Cardiac muscle cell (in vitro differentiated cells and primary cell): ENCODE measurements around the gene EPS8L2. TPM values are rescaled to one million over a fixed set of nuclear protein-coding genes. Genes with fewer than 3 reads are reported as not detected.
"Not testable (repeated sequence)": the region's sequence is repeated elsewhere in the genome, so short reads cannot be mapped to it uniquely, and the experiment has no call there.

Experiments
- DNase-seq, 2 donors: peaks; one replicate each; pipeline versions ENCODE4 v3.0.0 to v3.0.0-alpha.2; 2010 to 2017; ENCODE audit warnings: low read depth in 1 of 2, low spot score in 1 of 2
- H3K27ac ChIP-seq: fragments of 200-600 bp; sonication (generic); 2 replicates; pipeline ENCODE4 v1.5.1; 2016
- H3K27me3 ChIP-seq: fragments of 200-600 bp; sonication (generic); 2 replicates; pipeline ENCODE4 v1.6.0; 2016; ENCODE audit warnings: control low read depth
- H3K36me3 ChIP-seq: fragments of 200-600 bp; sonication (generic); 2 replicates; pipeline ENCODE4 v1.5.1; 2016; ENCODE audit warnings: control low read depth
- H3K4me1 ChIP-seq: fragments of 200-600 bp; sonication (generic); 2 replicates; pipeline ENCODE4 v1.8.1; 2017; ENCODE audit warnings: low read depth, mild to moderate bottlenecking, mixed run types
- H3K4me3 ChIP-seq: fragments of 200-600 bp; sonication (generic); 2 replicates; pipeline ENCODE4 v1.5.1; 2016; ENCODE audit warnings: mild to moderate bottlenecking
- H3K9me3 ChIP-seq: fragments of 200-600 bp; sonication (generic); 2 replicates; pipeline ENCODE4 v1.5.1; 2017; ENCODE audit warnings: low read depth, mild to moderate bottlenecking, control low read depth
- polyA plus RNA-seq: library from polyadenylated mRNA; unstranded; fragments of >200 nt; fragmentation: Nextera tagmentation; extraction: Ambion mirVana; gene quantifications from 2 replicates; pipeline ENCODE4 v1.2.1, GENCODE V29; 2016
- total RNA-seq: library from RNA; depleted of rRNA; stranded (reverse); fragments of >200 nt; gene quantifications from 2 replicates; pipeline ENCODE4 v1.2.3, GENCODE V29; 2016
- TF ChIP-seq, protein P1 (sequence below): IDR thresholded peaks from 2 replicates; pipeline ENCODE4 v1.5.1; 2012; ENCODE audit warnings: low read depth, mild to moderate bottlenecking, low read length

The EPS8L2 gene
- total and polyA plus RNA-seq, 2 experiments from 2014 or later: 22.6 to 25.7 TPM

DNA sequence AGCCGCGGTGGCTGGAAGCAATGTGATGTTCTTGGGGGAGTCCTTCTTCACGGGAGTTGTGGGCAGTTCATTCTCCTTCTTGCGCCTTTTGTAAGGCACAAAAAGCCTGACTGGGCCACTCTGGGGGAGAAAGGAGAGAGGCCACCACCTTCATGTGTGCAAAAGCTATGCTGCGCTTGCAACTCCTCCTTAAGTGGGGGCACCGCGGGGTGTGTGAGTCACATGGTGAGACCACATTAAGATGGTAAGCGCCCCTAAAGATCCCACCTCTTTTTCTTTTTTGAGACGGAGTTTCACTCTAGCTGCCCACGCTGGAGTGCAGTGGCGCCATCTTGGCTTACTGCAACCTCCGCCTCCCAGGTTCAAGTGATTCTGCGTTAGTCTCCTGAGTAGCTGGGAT is 25.1 kb upstream of the EPS8L2 start:
- DNase-seq: no peak
- Histone ChIP-seq H3K36me3 (peaks cover 28% of the 10 kb centered on the region), H3K27ac (no peak overlapping the region), H3K27me3 (no peaks in the 10 kb centered on the region), H3K4me3 (no peak overlapping the region), H3K9me3 (no peaks in the 10 kb centered on the region), H3K4me1 (no peaks in the 10 kb centered on the region)
- TF ChIP-seq, protein P1, sequence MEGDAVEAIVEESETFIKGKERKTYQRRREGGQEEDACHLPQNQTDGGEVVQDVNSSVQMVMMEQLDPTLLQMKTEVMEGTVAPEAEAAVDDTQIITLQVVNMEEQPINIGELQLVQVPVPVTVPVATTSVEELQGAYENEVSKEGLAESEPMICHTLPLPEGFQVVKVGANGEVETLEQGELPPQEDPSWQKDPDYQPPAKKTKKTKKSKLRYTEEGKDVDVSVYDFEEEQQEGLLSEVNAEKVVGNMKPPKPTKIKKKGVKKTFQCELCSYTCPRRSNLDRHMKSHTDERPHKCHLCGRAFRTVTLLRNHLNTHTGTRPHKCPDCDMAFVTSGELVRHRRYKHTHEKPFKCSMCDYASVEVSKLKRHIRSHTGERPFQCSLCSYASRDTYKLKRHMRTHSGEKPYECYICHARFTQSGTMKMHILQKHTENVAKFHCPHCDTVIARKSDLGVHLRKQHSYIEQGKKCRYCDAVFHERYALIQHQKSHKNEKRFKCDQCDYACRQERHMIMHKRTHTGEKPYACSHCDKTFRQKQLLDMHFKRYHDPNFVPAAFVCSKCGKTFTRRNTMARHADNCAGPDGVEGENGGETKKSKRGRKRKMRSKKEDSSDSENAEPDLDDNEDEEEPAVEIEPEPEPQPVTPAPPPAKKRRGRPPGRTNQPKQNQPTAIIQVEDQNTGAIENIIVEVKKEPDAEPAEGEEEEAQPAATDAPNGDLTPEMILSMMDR: no peak

DNA sequence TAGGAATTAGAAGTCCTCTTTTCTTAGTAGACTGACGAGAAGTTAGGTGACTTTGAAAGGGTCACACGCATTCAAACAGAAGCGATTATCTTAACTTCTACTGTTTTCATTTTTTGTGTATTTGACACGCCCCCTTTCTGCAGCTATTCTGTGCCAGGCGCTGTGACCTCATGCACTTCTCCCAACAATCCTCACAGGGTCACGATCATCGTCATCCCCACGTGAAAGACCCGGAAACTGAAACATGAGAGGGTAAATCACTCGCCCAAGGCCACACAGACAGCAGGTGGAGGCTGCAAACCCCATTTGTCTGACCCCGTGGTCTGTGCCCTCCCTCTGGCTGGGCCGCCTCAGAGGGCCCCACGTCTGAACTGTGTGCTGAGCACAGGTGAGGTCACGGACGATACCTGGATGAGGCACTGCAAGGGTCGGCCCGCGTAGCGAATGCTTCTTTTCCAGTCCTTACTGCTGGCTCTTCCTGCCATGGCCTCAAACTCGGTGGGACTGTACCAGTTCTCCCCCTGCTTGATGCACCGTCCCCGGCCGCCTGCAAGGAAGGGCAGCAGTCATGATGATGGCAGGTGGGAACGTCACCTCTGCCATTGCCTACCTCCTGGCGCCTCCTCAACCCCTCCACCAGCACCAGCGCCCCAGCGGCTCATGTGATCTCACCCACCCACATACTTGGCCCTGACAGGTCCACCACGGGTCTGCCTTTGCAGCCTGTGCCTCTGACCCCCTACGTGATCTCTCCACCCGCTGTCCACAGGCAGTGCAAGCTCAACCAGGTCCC is 19.4 kb upstream of the EPS8L2 start:
- Histone ChIP-seq H3K4me1 (no peaks in the 10 kb centered on the region), H3K27ac (no peak overlapping the region), H3K27me3 (no peaks in the 10 kb centered on the region), H3K36me3 (peaks cover 29% of the 10 kb centered on the region), H3K4me3 (no peak overlapping the region), H3K9me3 (no peaks in the 10 kb centered on the region)
- DNase-seq: no peak
- TF ChIP-seq, protein P1: no peak

DNA sequence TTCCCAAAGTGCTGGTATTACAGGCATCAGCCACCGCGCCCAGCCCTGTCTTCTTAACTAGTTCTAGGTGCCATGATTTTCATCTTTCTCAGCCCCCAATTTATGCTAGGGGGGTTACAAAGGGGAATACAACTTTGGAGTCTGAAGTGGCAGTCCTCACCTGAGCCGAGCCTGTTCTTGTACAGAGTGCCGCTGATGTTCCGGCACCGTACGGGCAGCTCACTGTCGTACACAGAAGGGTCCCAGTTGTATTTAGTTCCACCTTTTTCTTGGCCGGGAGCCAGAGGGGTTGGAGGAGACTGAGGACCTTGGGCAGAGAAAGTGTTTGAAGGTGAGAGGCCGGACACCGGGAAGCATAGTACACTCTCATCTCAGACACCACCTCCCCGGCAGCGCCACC is 18.3 kb upstream of the EPS8L2 start:
- no peak for DNase-seq
- H3K27ac ChIP-seq: no peak overlapping the region
- H3K4me1 ChIP-seq: no peaks in the 10 kb centered on the region
- TF ChIP-seq, protein P1: no peak
- peaks cover 29% of the 10 kb centered on the region for H3K36me3 ChIP-seq
- H3K27me3 ChIP-seq: no peaks in the 10 kb centered on the region
- H3K4me3 ChIP-seq: no peak overlapping the region
- H3K9me3 ChIP-seq: no peaks in the 10 kb centered on the region

DNA sequence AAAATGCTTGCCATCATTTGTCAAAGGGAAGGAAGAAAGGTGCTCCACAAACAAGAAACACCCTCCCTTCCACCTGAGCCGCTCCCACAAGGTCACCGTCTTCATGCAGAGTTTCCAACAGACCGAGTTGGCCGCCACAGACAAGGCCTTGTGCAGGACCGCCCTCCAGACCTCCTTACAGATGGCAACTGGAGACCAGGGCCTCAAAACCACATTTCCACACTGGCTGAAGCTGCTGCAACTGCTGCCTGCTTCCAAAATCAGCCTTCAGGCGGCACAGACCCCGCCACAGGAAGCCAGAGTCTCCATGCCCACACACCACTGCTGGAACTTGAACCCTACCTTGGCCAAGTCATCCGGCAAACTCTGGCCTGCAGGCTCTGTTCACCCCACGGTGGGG is 17.4 kb upstream of the EPS8L2 start:
- Histone ChIP-seq H3K4me1 (peaks cover 6% of the 10 kb centered on the region), H3K4me3 (no peak overlapping the region), H3K27me3 (no peaks in the 10 kb centered on the region), H3K27ac (no peak overlapping the region), H3K9me3 (no peaks in the 10 kb centered on the region), H3K36me3 (peaks cover 24% of the 10 kb centered on the region)
- TF ChIP-seq, protein P1: no peak
- no peak for DNase-seq

DNA sequence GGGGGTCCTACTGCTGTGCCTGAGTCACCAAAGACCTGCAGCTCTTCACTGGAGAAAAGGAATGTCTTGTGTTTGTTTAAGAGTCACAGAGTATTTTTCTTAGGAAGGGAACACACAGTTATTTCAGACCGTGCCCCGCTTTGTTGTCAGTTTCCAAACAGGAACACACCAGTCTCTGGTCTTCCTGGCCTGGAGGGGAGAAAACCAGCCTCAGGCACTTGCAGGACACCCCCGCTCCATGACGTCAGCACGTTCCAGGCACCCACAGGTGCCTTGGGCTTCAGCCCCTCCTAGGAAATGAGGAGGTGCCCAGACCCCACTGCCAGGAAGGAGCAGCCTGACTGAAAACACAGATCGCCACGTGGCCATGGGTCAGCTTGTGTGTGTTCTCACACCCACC is 16.4 kb upstream of the EPS8L2 start:
- no peaks in the 10 kb centered on the region for H3K9me3 ChIP-seq
- H3K4me3 ChIP-seq: no peak overlapping the region
- no peak for DNase-seq
- no peaks in the 10 kb centered on the region for H3K27me3 ChIP-seq
- H3K27ac ChIP-seq: no peak overlapping the region
- peaks cover 17% of the 10 kb centered on the region for H3K36me3 ChIP-seq
- TF ChIP-seq, protein P1: no peak
- peaks cover 10% of the 10 kb centered on the region for H3K4me1 ChIP-seq

DNA sequence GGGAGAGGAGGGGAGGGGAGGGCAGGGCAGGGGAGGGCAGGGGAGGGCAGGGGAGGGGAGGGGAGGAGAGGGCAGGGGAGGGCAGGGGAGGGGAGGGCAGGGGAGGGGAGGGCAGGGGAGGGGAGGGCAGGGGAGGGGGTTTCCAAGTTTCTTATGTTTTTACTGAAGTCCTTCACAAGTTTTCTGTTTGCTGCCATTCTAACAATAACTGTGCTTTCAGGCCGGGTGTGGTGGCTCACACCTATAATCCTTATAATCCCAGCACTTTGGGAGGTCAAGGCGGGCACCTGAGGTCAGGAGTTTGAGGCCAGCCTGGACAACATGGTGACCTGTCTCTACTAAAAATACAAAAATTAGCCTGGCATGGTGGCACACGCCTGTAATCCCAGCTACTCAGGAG is 15.8 kb upstream of the EPS8L2 start:
- H3K36me3 ChIP-seq: peaks cover 15% of the 10 kb centered on the region
- H3K9me3 ChIP-seq, DNase-seq, H3K27me3 ChIP-seq, H3K27ac ChIP-seq, H3K4me3 ChIP-seq, H3K4me1 ChIP-seq: not testable (repeated sequence)
